Progenitor cell of endocrine pancreas (in vitro differentiated cells): ENCODE measurements around the gene OGFOD2. TPM values are rescaled to one million over a fixed set of nuclear protein-coding genes. Genes with fewer than 3 reads are reported as not detected.
A peak's percentile ranks its signal among the peaks of the same experiment; 100 is the strongest.

ENCODE experiments used
- DNase-seq: peaks from one replicate; pipeline ENCODE4 v3.0.0; 2021; ENCODE audit warnings: low spot score; ENCODE audit not compliant: unreplicated experiment
- H3K27ac Mint-ChIP-seq: 2 replicates; pipeline ENCODE4 v1.8.0; 2021; ENCODE audit warnings: mild to moderate bottlenecking, moderate library complexity, mixed read lengths
- H3K27me3 Mint-ChIP-seq: 2 replicates; pipeline ENCODE4 v1.8.0; 2021; ENCODE audit warnings: mixed read lengths
- H3K36me3 Mint-ChIP-seq: 2 replicates; pipeline ENCODE4 v1.8.0; 2022; ENCODE audit warnings: mixed read lengths; ENCODE audit not compliant: insufficient read depth
- H3K4me1 Mint-ChIP-seq: 2 replicates; pipeline ENCODE4 v1.8.0; 2021; ENCODE audit warnings: low read depth, mixed read lengths
- H3K4me3 Mint-ChIP-seq: 2 replicates; pipeline ENCODE4 v1.8.0; 2021; ENCODE audit warnings: low read depth, mild to moderate bottlenecking, moderate library complexity, mixed read lengths
- H3K9me3 Mint-ChIP-seq: 2 replicates; pipeline ENCODE4 v1.8.0; 2021; ENCODE audit warnings: low read depth, mixed read lengths
- total RNA-seq: library from RNA; stranded (reverse); gene quantifications from 2 replicates; pipeline ENCODE4 v1.2.1, GENCODE V29; 2021
- TF ChIP-seq, protein P1 (sequence below): fragments of 200-600 bp; sonication (generic); IDR thresholded peaks from one replicate; pipeline ENCODE4 v1.5.0; 2021; ENCODE audit warnings: antibody characterized with exemption, mild to moderate bottlenecking; ENCODE audit not compliant: unreplicated experiment

The OGFOD2 gene
- total RNA-seq, 1 donor from 2014 or later = 16.1 TPM

DNA sequence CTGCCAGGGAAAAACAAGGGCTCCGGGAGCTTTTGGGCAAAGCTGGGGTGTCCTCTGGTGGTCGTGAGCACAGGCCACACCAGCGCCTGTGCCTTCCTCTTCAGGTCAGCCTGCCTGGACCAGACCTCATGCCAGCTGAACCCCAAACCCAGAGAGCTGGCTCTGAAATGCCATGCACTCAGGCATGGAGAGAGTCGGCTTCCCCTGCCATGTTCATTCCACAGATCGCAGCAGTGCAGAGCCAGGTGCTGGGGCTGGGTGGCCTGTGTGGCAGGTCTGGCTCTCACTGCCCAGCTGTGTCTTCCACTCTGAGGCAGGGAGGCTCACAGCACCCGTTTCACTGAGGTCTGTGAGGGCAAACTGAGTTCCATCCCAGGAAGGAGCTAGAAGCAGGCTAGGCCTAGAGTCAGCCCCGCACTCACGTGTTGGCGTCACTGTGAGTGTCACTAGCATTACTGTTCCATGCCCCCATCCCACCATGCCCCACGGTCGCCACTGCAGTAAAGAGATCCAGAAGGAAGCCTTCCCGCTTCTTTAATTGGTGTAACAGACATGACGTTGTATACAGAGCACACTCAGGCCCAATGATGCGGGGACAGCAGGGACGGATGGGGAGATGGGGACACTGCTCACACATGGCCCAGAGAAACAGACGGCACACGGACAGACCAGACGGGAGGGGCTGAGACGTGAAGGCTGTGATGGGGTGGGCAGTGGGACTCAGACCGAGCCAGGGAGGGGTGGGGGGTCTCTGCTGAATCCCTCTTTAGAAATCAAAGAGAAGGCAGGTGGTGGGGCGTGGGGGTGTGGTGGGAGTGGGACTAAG, 8.1 kb downstream of the OGFOD2 start:
- Mint-ChIP-seq H3K9me3 (no peaks in the 10 kb centered on the region), H3K4me3 (peak overlapping the region; percentile 55), H3K36me3 (no peaks in the 10 kb centered on the region), H3K27me3 (no peaks in the 10 kb centered on the region), H3K4me1 (peaks cover 15% of the 10 kb centered on the region), H3K27ac (no peak overlapping the region)
- DNase-seq = no peak
- TF ChIP-seq, protein P1, sequence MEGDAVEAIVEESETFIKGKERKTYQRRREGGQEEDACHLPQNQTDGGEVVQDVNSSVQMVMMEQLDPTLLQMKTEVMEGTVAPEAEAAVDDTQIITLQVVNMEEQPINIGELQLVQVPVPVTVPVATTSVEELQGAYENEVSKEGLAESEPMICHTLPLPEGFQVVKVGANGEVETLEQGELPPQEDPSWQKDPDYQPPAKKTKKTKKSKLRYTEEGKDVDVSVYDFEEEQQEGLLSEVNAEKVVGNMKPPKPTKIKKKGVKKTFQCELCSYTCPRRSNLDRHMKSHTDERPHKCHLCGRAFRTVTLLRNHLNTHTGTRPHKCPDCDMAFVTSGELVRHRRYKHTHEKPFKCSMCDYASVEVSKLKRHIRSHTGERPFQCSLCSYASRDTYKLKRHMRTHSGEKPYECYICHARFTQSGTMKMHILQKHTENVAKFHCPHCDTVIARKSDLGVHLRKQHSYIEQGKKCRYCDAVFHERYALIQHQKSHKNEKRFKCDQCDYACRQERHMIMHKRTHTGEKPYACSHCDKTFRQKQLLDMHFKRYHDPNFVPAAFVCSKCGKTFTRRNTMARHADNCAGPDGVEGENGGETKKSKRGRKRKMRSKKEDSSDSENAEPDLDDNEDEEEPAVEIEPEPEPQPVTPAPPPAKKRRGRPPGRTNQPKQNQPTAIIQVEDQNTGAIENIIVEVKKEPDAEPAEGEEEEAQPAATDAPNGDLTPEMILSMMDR = no peak

DNA sequence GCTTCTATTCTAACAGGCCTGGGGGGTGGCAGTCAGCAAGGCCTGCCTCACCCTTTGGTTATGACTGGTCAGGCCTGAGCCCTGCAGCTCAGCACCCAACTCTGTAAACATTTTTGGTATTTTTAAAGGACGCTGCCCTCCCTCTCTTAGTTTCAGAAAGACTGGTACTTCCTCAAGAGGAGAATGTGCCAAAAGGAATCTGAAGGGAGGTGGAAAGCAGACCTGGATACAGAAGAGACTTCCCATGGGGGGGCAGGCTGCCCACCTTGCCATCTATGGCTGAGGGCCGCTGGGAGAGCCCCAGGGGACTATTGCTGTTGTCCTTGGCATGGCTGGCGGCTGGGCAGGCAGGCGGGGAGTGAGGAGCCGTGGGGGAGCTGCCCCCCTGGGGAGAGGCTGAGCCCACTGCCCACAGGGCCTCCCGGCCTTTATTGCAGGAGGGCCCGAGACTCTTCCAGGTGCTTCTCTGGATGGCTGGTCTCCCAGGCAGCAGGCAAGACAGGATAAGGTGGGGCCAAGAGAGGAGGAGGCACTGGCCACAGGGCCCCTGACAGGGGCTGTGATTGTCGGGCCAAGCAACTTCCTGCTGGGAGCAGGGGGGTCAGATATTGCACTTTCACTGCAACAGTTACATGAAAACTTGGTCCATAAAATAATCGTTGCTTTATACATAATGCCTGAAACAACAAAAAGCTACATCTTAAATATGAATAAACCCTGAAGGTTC, 8.9 kb downstream of the OGFOD2 start:
- TF ChIP-seq, protein P1 = no peak
- peak overlapping the region; percentile 60 for H3K27ac Mint-ChIP-seq
- DNase-seq = no peak
- no peaks in the 10 kb centered on the region for H3K9me3 Mint-ChIP-seq
- H3K27me3 Mint-ChIP-seq = no peaks in the 10 kb centered on the region
- H3K4me3 Mint-ChIP-seq = no peak overlapping the region
- H3K36me3 Mint-ChIP-seq = no peaks in the 10 kb centered on the region
- H3K4me1 Mint-ChIP-seq = peaks cover 15% of the 10 kb centered on the region

DNA sequence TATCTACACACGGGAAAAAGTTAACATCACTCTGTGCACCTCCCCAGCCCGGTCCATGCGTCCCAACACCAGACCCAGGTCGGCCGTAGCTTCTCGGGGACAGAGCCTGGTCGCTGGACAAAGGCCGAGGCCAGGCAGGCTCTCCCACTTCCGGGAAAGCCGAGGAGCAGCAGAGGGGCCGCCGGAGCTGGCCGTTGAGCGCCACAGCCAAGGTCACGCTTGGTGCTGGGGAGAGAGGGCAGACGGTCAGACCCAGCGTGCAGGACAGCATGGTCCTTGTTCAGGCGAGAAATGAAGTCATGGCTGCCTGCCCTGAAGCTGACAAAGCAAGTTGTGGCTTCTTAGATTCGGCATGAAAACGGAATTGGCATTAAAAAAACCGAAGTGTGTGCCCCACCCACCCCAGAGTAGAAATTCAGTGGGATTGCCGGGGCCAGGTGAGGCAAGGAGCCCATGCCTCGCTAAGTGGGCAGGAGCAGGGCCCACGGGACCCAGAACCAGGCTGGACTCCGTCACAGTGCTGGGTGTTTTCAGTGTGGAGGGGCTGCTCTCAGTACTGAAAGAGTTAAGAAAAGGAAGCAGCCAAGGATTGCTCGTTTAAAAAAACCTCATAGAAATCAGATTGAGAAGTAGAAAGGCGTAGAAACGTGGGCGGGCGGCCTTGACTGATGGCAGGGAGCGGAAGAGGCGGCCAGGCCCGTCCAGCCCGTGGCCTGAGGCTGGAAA, 9.7 kb downstream of the OGFOD2 start:
- Mint-ChIP-seq H3K9me3 (no peaks in the 10 kb centered on the region), H3K4me1 (peaks cover 13% of the 10 kb centered on the region), H3K36me3 (no peaks in the 10 kb centered on the region), H3K27me3 (no peaks in the 10 kb centered on the region), H3K27ac (peak overlapping the region; percentile 85), H3K4me3 (no peak overlapping the region)
- no peak for DNase-seq
- TF ChIP-seq, protein P1 = no peak

DNA sequence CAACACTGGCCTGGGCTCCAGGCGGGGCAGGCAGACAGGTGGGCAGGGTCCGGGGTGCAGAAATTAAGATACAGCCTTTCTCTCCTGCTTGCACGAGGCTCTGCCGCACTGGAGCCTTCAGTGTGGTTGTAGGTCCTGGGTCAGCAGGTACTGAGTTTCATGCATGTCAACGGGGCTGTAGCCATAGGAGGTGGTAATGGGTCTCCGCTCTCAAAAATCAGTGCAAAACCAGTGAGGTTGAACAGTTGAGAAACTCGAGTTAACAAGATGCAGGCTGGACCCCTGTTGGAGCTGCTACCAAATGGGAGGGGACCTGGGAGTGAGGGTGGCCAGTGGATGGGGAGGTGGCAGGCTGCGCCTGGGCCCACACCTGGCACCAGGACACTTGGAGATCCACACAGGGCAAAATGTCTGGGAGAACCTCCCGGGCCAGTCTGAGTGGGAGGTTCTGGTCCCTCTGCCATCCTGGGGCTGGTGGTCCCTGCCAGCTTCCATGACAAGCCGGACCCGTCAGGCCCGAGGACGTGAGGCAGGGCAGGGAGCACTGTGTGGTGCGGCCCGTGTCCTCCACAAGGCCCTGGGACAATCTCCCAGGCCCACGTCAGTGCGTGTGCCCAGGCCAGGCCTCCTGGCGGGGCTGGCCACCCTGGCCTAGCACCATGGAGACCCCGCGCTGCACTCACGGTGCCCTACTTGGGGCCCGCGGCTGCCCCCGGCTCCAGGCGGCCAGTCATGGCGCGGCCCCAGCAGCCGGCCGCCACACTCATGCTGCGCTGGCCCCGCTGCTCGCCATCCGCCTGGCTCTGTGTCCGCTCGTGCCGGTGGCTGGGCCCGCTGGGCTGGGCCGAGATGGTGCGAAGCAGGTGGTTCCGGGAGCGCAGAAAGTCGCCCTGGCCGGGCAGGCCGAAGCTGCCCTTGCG, 10.6 kb downstream of the OGFOD2 start:
- Mint-ChIP-seq H3K4me1 (peaks cover 10% of the 10 kb centered on the region), H3K27ac (no peak overlapping the region), H3K9me3 (no peaks in the 10 kb centered on the region), H3K27me3 (no peaks in the 10 kb centered on the region), H3K4me3 (no peak overlapping the region), H3K36me3 (no peaks in the 10 kb centered on the region)
- no peak for DNase-seq
- TF ChIP-seq, protein P1 = no peak
